ENCODE results near the gene DNAH17.

- no peak for TF ChIP-seq CTCF (IDR thresholded peaks at IDR 0.05)
- TF ChIP-seq POLR2A (IDR thresholded peaks at IDR 0.05), result no peak
These were observed 139.6 kb downstream of the DNAH17 start for GRCh38 chr17:78437508-78438169.
